H1 (cell line): ENCODE measurements around the gene CKAP2L. TPM values are rescaled to one million over a fixed set of nuclear protein-coding genes. Genes with fewer than 3 reads are reported as not detected.

Source experiments
- CTCF ChIA-PET: fragments of 300-600 bp; sonication (Branson Sonifier 250); formaldehyde crosslinking; loops from one replicate; lab custom pipeline; 2021; ENCODE audit not compliant: partially characterized antibody; lab: Charles Lee
- POLR2A ChIA-PET: fragments of 300-600 bp; sonication (Branson Sonifier 250); formaldehyde crosslinking; loops from one replicate; lab custom pipeline; 2021; ENCODE audit warnings: inconsistent platforms; ENCODE audit not compliant: partially characterized antibody; lab: Charles Lee
- DNase-seq, 2 experiments: peaks; one replicate each; pipeline versions ENCODE4 v3.0.0 to v3.0.0-alpha.2; 2010 to 2022; ENCODE audit warnings: low spot score in 2 of 2, low read depth in 1 of 2, mixed read lengths in 1 of 2
- FAIRE-seq: peaks from 2 replicates; lab custom pipeline; 2011; peaks lifted over from hg19 to GRCh38; lab: Jason Lieb, UNC
- H2AFZ ChIP-seq: 2 replicates; pipeline ENCODE4 v1.8.1; 2012; ENCODE audit warnings: low read length, inconsistent platforms
- H2AK5ac ChIP-seq: 2 replicates; pipeline ENCODE4 v1.6.1; 2013; ENCODE audit warnings: low read depth, low read length
- H2BK120ac ChIP-seq: replicated peaks from 2 replicates; pipeline ENCODE3; 2013; ENCODE audit warnings: low read depth, low read length, inconsistent platforms
- H2BK12ac ChIP-seq: 2 replicates; pipeline ENCODE4 v1.6.1; 2013; ENCODE audit warnings: low read depth, low read length
- H2BK15ac ChIP-seq: 2 replicates; pipeline ENCODE4 v1.6.1; 2013; ENCODE audit warnings: low read length
- H2BK20ac ChIP-seq: 2 replicates; pipeline ENCODE4 v1.6.1; 2013; ENCODE audit warnings: low read length
- H2BK5ac ChIP-seq: 2 replicates; pipeline ENCODE4 v1.6.1; 2013; ENCODE audit warnings: low read depth, low read length
- H3K14ac ChIP-seq: 2 replicates; pipeline ENCODE4 v1.6.1; 2013; ENCODE audit warnings: inconsistent platforms; ENCODE audit not compliant: insufficient read length
- H3K18ac ChIP-seq: 2 replicates; pipeline ENCODE4 v1.6.1; 2013; ENCODE audit warnings: low read length; ENCODE audit errors: extremely low read depth
- H3K23ac ChIP-seq: 2 replicates; pipeline ENCODE4 v1.6.1; 2013; ENCODE audit warnings: inconsistent platforms; ENCODE audit not compliant: insufficient read length
- H3K23me2 ChIP-seq: 2 replicates; pipeline ENCODE4 v1.6.1; 2013; ENCODE audit warnings: low read depth, low read length
- H3K27ac ChIP-seq: 2 replicates; pipeline ENCODE4 v1.6.1; 2011; ENCODE audit warnings: low read depth, low read length, inconsistent platforms
- H3K27me3 ChIP-seq, 4 experiments: replicated peaks in 1 of 4; 1 replicate in 1 of 4; 2 replicates in 3 of 4; pipeline versions ENCODE4 v1.6.1 to v1.8.1; 2011 to 2013; ENCODE audit warnings: low read length in 3 of 4, mild to moderate bottlenecking in 3 of 4, inconsistent platforms in 2 of 4, mixed read lengths in 2 of 4, moderate library complexity in 1 of 4; ENCODE audit not compliant: control insufficient read depth in 3 of 4, insufficient read depth in 3 of 4; ENCODE audit errors: extremely low read depth in 1 of 4
- H3K36me3 ChIP-seq, 4 experiments: 2 replicates each; pipeline versions ENCODE4 v1.6.1 to v1.8.1; 2011 to 2013; ENCODE audit warnings: mild to moderate bottlenecking in 4 of 4, low read length in 3 of 4, moderate library complexity in 2 of 4, control low read depth in 1 of 4, inconsistent platforms in 1 of 4; ENCODE audit not compliant: insufficient read depth in 4 of 4, control insufficient read depth in 2 of 4
- H3K4ac ChIP-seq: replicated peaks from 2 replicates; pipeline ENCODE3; 2013; ENCODE audit warnings: low read length, low read depth, mixed read lengths, inconsistent platforms; ENCODE audit not compliant: insufficient read length
- H3K4me1 ChIP-seq, 4 experiments: replicated peaks in 1 of 4; 1 replicate in 1 of 4; 2 replicates in 3 of 4; pipeline versions ENCODE4 v1.6.1 to v1.8.1; 2011 to 2013; ENCODE audit warnings: low read length in 3 of 4, inconsistent platforms in 2 of 4, mixed read lengths in 1 of 4; ENCODE audit not compliant: insufficient read depth in 4 of 4, control insufficient read depth in 3 of 4
- H3K4me2 ChIP-seq, 2 experiments: 2 replicates each; pipeline versions ENCODE4 v1.6.1 to v1.8.1; 2011 to 2013; ENCODE audit warnings: low read depth in 2 of 2, low read length in 2 of 2, control low read depth in 1 of 2, inconsistent platforms in 1 of 2, mild to moderate bottlenecking in 1 of 2; ENCODE audit not compliant: insufficient read depth in 1 of 2
- H3K4me3 ChIP-seq, 4 experiments: fragments of 200-600, 300-600 bp in 1 of 4; sonication (generic), shearing (Covaris generic), sonication (Bioruptor Twin) in 1 of 4; 2 replicates each; pipeline versions ENCODE4 v1.5.1 to v1.8.1; 2011 to 2016; ENCODE audit warnings: low read length in 4 of 4, low read depth in 3 of 4, control low read depth in 2 of 4, inconsistent platforms in 2 of 4, mild to moderate bottlenecking in 2 of 4, mixed read lengths in 1 of 4, moderate library complexity in 1 of 4; ENCODE audit not compliant: insufficient read depth in 2 of 4; ENCODE audit errors: extremely low read depth in 1 of 4
- H3K56ac ChIP-seq: replicated peaks from 2 replicates; pipeline ENCODE3; 2013; ENCODE audit warnings: low read depth, mild to moderate bottlenecking, mixed read lengths, low read length, inconsistent platforms; ENCODE audit not compliant: insufficient read length
- H3K79me1 ChIP-seq: 2 replicates; pipeline ENCODE4 v1.6.1; 2013; ENCODE audit warnings: low read depth, low read length, control low read depth
- H3K79me2 ChIP-seq, 2 experiments: 2 replicates each; pipeline versions ENCODE4 v1.6.1 to v1.8.1; 2012 to 2013; ENCODE audit warnings: low read length in 2 of 2, mild to moderate bottlenecking in 2 of 2, inconsistent platforms in 1 of 2; ENCODE audit not compliant: insufficient read depth in 2 of 2, control insufficient read depth in 1 of 2
- H3K9ac ChIP-seq, 4 experiments: replicated peaks in 1 of 4; 1 replicate in 1 of 4; 2 replicates in 3 of 4; pipeline versions ENCODE4 v1.6.1 to v1.8.1; 2011 to 2013; ENCODE audit warnings: low read depth in 3 of 4, low read length in 3 of 4, control low read depth in 2 of 4, mild to moderate bottlenecking in 2 of 4, moderate library complexity in 2 of 4, inconsistent platforms in 1 of 4; ENCODE audit errors: extremely low read depth in 1 of 4
- H3K9me3 ChIP-seq, 2 experiments: 2 replicates each; pipeline versions ENCODE4 v1.6.1 to v1.8.1; 2012 to 2013; ENCODE audit warnings: mild to moderate bottlenecking in 2 of 2, moderate library complexity in 2 of 2, control low read depth in 1 of 2, inconsistent platforms in 1 of 2, low read depth in 1 of 2, low read length in 1 of 2, mixed read lengths in 1 of 2; ENCODE audit not compliant: insufficient read depth in 2 of 2
- H4K20me1 ChIP-seq, 2 experiments: replicated peaks in 1 of 2; 2 replicates each; pipeline versions ENCODE3 to v1.8.1; 2011 to 2013; ENCODE audit warnings: inconsistent platforms in 2 of 2, low read length in 2 of 2, mild to moderate bottlenecking in 1 of 2; ENCODE audit not compliant: insufficient read depth in 2 of 2, control insufficient read depth in 1 of 2
- H4K5ac ChIP-seq: 2 replicates; pipeline ENCODE4 v1.6.1; 2013; ENCODE audit warnings: low read length, low read depth, mixed read lengths, inconsistent platforms; ENCODE audit not compliant: insufficient read length
- H4K8ac ChIP-seq: 2 replicates; pipeline ENCODE4 v1.8.0; 2013; ENCODE audit warnings: mild to moderate bottlenecking, moderate library complexity, low read length, inconsistent platforms; ENCODE audit not compliant: insufficient read depth; ENCODE audit errors: extremely low read depth
- H4K91ac ChIP-seq: replicated peaks from 2 replicates; pipeline ENCODE3; 2013; ENCODE audit warnings: low read length, mixed read lengths, inconsistent platforms; ENCODE audit not compliant: insufficient read length
- CBX5 ChIP-seq: fragments of 300-800, 300-1000 bp; sonication (generic); IDR thresholded peaks from 2 replicates; pipeline ENCODE4 v1.7.1; 2016; ENCODE audit warnings: antibody characterized with exemption, low read length, low read depth
- CEBPB ChIP-seq: IDR thresholded peaks from 2 replicates; pipeline ENCODE4 v1.6.1; 2012; ENCODE audit warnings: low read depth, low read length
- CREB1 ChIP-seq: IDR thresholded peaks from 2 replicates; pipeline ENCODE4 v1.6.1; 2012; ENCODE audit warnings: inconsistent platforms
- CTBP2 ChIP-seq: IDR thresholded peaks from 2 replicates; pipeline ENCODE4 v1.7.0; 2011; ENCODE audit warnings: borderline replicate concordance, mild to moderate bottlenecking, moderate library complexity, mixed read lengths, low read length; ENCODE audit not compliant: insufficient read depth, insufficient read length
- CTCF ChIP-seq, 3 experiments: IDR thresholded peaks; 1 replicate in 2 of 3; 2 replicates in 1 of 3; pipeline versions ENCODE4 v1.5.1 to v1.6.1; 2011; ENCODE audit warnings: low read length in 3 of 3, mild to moderate bottlenecking in 3 of 3, inconsistent platforms in 2 of 3, low read depth in 1 of 3, moderate library complexity in 1 of 3; ENCODE audit not compliant: insufficient read depth in 1 of 3; ENCODE audit errors: control extremely low read depth in 1 of 3
- GABPA ChIP-seq: IDR thresholded peaks from 2 replicates; pipeline ENCODE4 v1.6.1; 2011; ENCODE audit warnings: mild to moderate bottlenecking, low read length, moderate library complexity, borderline replicate concordance; ENCODE audit not compliant: insufficient read depth
- JUN ChIP-seq: IDR thresholded peaks from 2 replicates; pipeline ENCODE4 v1.6.1; 2011; ENCODE audit warnings: low read depth, mild to moderate bottlenecking, improper control_type of control experiment, low read length
- MAX ChIP-seq: IDR thresholded peaks from 2 replicates; pipeline ENCODE4 v1.6.1; 2012; ENCODE audit warnings: inconsistent platforms
- RAD21 ChIP-seq, 2 experiments: IDR thresholded peaks in 1 of 2; conservative IDR thresholded peaks in 1 of 2; 2 replicates each; pipeline ENCODE4 v1.6.1; 2011; ENCODE audit warnings: low read depth in 2 of 2, low read length in 2 of 2, improper control_type of control experiment in 1 of 2, inconsistent platforms in 1 of 2, mild to moderate bottlenecking in 1 of 2, moderate library complexity in 1 of 2
- WGBS, 2 experiments: shearing (Covaris generic) in 1 of 2; methylation state at CpG; one replicate each; pipeline versions ENCODE4 v1.1.6 to v1.1.7; 2013 to 2015; ENCODE audit warnings: low lambda C conversion rate in 2 of 2, mixed read lengths in 2 of 2, inconsistent platforms in 1 of 2, low coverage in 1 of 2, missing lambda C conversion rate in 1 of 2; ENCODE audit not compliant: insufficient replicate concordance in 2 of 2, insufficient coverage in 1 of 2, insufficient read length in 1 of 2; ENCODE audit errors: extremely low coverage in 1 of 2, missing lambda C conversion rate in 1 of 2; 5-methylcytosine and 5-hydroxymethylcytosine counted together
- polyA plus RNA-seq, 7 experiments: library from polyadenylated mRNA; depleted of rRNA in 3 of 7; stranded (reverse) in 5 of 7; unstranded in 2 of 7; fragments of >200 nt in 5 of 7; fragments of 200-250 nt in 2 of 7; gene quantifications; 1 replicate in 5 of 7; 2 replicates in 1 of 7; 4 replicates in 1 of 7; pipeline versions ENCODE4 v1.2.1 to v1.2.3, GENCODE V29; 2011 to 2013; ENCODE audit warnings: missing spikeins in 2 of 7, mixed read lengths in 2 of 7
- total RNA-seq: library from RNA; stranded (reverse); fragmentation: NEBNext Ultra II Directional; extraction: Animal tissue kit (Norgen Biotek cat#: 25700); gene quantifications from 2 replicates; pipeline ENCODE4 v1.2.1, GENCODE V29; 2021

CKAP2L gene
- total and polyA plus RNA-seq, 2 of the 8 experiments (the other 6 are each of a cell fraction or from before 2014, with no cell fraction given): 2.5 to 20.7 TPM

GRCh38 chr2:112723547-112723940 is 40.9 kb downstream of the CKAP2L start:
- H4K20me1 ChIP-seq: no peaks in the 10 kb centered on the region
- no peak overlapping the region for H3K9ac ChIP-seq
- H2AFZ ChIP-seq: no peak overlapping the region
- WGBS, 2 experiments: 87% methylated on average over 4 of the region's 6 CpGs; no CpG with 5 or more reads in 1 of the 2 experiments
- no peak overlapping the region for H3K4me2 ChIP-seq
- no peak overlapping the region for H3K4ac ChIP-seq
- H2BK12ac ChIP-seq: no peak overlapping the region
- no peak overlapping the region for H2AK5ac ChIP-seq
- no peak overlapping the region for H4K8ac ChIP-seq
- CTCF ChIA-PET: interaction anchor here (0.8 to 10.5 kb wide), 12 partner anchors 18 to 162 kb away, joined by 3 to 185 read pairs (median 12); partner anchors contain the start of gene CHCHD5
- no peak overlapping the region for H3K14ac ChIP-seq
- no peaks in the 10 kb centered on the region for H3K9me3 ChIP-seq
- no peaks in the 10 kb centered on the region for H3K79me2 ChIP-seq
- no peak overlapping the region for H2BK15ac ChIP-seq
- no peak overlapping the region for H3K18ac ChIP-seq
- H4K91ac ChIP-seq: no peak overlapping the region
- no peaks in the 10 kb centered on the region for H3K79me1 ChIP-seq
- H3K4me3 ChIP-seq: no peak overlapping the region
- H3K27me3 ChIP-seq: no peaks in the 10 kb centered on the region
- no peak overlapping the region for H3K27ac ChIP-seq
- no peak overlapping the region for H2BK20ac ChIP-seq
- POLR2A ChIA-PET: no interaction called here
- H3K56ac ChIP-seq: no peak overlapping the region
- H2BK5ac ChIP-seq: no peak overlapping the region
- H3K23ac ChIP-seq: no peak overlapping the region
- H3K4me1 ChIP-seq: no peaks in the 10 kb centered on the region; a peak in 2 of 7 replicates
- DNase-seq (no peak), FAIRE-seq (no peak)
- H3K23me2 ChIP-seq: no peaks in the 10 kb centered on the region
- H4K5ac ChIP-seq: no peak overlapping the region
- no peaks in the 10 kb centered on the region for H3K36me3 ChIP-seq
- no peak overlapping the region for H2BK120ac ChIP-seq
- TF ChIP-seq JUN (no peak), CBX5 (no peak), CEBPB (no peak), CREB1 (no peak), MAX (no peak), RAD21 (IDR thresholded peaks at IDR 0.05 in 1 of 2, conservative IDR thresholded peaks at IDR 0.05 in 1 of 2; ENCODE audit: low read depth in 2 of 2, low read length in 2 of 2) (no peak), CTCF (IDR thresholded peaks at IDR 0.05; ENCODE audit: control extremely low read depth in 1 of 3, insufficient read depth in 1 of 3, low read depth in 1 of 3, low read length in 3 of 3) (no peak), CTBP2 (no peak), GABPA (no peak)
